Mesenchymal stem cell (in vitro differentiated cells and primary cell): ENCODE results near the gene GLTP.
A peak's percentile ranks its signal among the peaks of the same experiment; 100 is the strongest.
"Not testable (repeated sequence)": the region's sequence is repeated elsewhere in the genome, so short reads cannot be mapped to it uniquely, and the experiment has no call there.

Source experiments
- DNase-seq: peaks from one replicate; pipeline ENCODE4 v3.0.0-alpha.2; 2013
- H2AFZ ChIP-seq: one replicate; pipeline ENCODE4 v1.6.1; 2013; ENCODE audit warnings: low read depth, mild to moderate bottlenecking, control low read depth, inconsistent platforms, low read length, moderate library complexity
- H2AK5ac ChIP-seq: 2 replicates; pipeline ENCODE4 v1.6.1; 2013; ENCODE audit warnings: low read length, moderate library complexity, mild to moderate bottlenecking, inconsistent platforms; ENCODE audit not compliant: severe bottlenecking
- H2BK120ac ChIP-seq: one replicate; pipeline ENCODE4 v1.6.1; 2013; ENCODE audit warnings: low read depth, mild to moderate bottlenecking, inconsistent platforms, low read length, moderate library complexity
- H2BK12ac ChIP-seq, 2 experiments: one replicate each; pipeline ENCODE4 v1.6.1; 2013; ENCODE audit warnings: inconsistent platforms in 2 of 2, low read length in 2 of 2, mild to moderate bottlenecking in 2 of 2, moderate library complexity in 2 of 2, control low read depth in 1 of 2
- H2BK15ac ChIP-seq: one replicate; pipeline ENCODE4 v1.6.1; 2013; ENCODE audit warnings: mild to moderate bottlenecking, low read depth, inconsistent platforms; ENCODE audit not compliant: poor library complexity, severe bottlenecking
- H2BK5ac ChIP-seq: 2 replicates; pipeline ENCODE4 v1.6.1; 2013; ENCODE audit warnings: low read depth, mild to moderate bottlenecking, low read length, control low read depth, inconsistent platforms; ENCODE audit not compliant: poor library complexity, severe bottlenecking
- H3K14ac ChIP-seq, 2 experiments: one replicate each; pipeline ENCODE4 v1.6.1; 2013; ENCODE audit warnings: inconsistent platforms in 2 of 2, low read length in 2 of 2, control low read depth in 1 of 2, mild to moderate bottlenecking in 1 of 2, moderate library complexity in 1 of 2
- H3K18ac ChIP-seq, 2 experiments: one replicate each; pipeline ENCODE4 v1.6.1; 2013; ENCODE audit warnings: inconsistent platforms in 2 of 2, low read length in 2 of 2, control low read depth in 1 of 2, low read depth in 1 of 2, mild to moderate bottlenecking in 1 of 2
- H3K23ac ChIP-seq, 2 experiments: one replicate each; pipeline ENCODE4 v1.6.1; 2013; ENCODE audit warnings: inconsistent platforms in 2 of 2, low read length in 2 of 2, mild to moderate bottlenecking in 2 of 2, moderate library complexity in 2 of 2, control low read depth in 1 of 2
- H3K27ac ChIP-seq: 2 replicates; pipeline ENCODE4 v1.5.1; 2013; ENCODE audit warnings: mild to moderate bottlenecking, moderate library complexity, low read length, control low read depth, inconsistent platforms; ENCODE audit not compliant: poor library complexity, severe bottlenecking
- H3K27me3 ChIP-seq, 2 experiments: 2 replicates each; pipeline versions ENCODE4 v1.6.1 to v1.7.0; 2013; ENCODE audit warnings: low read length in 2 of 2, mild to moderate bottlenecking in 2 of 2, moderate library complexity in 2 of 2, control low read depth in 1 of 2, inconsistent platforms in 1 of 2; ENCODE audit not compliant: control insufficient read depth in 1 of 2, insufficient read depth in 1 of 2
- H3K36me3 ChIP-seq, 2 experiments: 2 replicates each; pipeline versions ENCODE4 v1.6.1 to v1.7.0; 2013; ENCODE audit warnings: low read length in 2 of 2, control low read depth in 1 of 2, inconsistent platforms in 1 of 2, low read depth in 1 of 2, mild to moderate bottlenecking in 1 of 2; ENCODE audit not compliant: insufficient read depth in 2 of 2, control insufficient read depth in 1 of 2
- H3K4ac ChIP-seq, 2 experiments: one replicate each; pipeline ENCODE4 v1.6.1; 2013; ENCODE audit warnings: inconsistent platforms in 2 of 2, low read length in 2 of 2, mild to moderate bottlenecking in 2 of 2, moderate library complexity in 2 of 2, control low read depth in 1 of 2, low read depth in 1 of 2
- H3K4me1 ChIP-seq: 2 replicates; pipeline ENCODE4 v1.6.1; 2013; ENCODE audit warnings: low read depth, low read length, control low read depth; ENCODE audit not compliant: control insufficient read depth, insufficient read depth
- H3K4me2 ChIP-seq: 2 replicates; pipeline ENCODE4 v1.6.1; 2013; ENCODE audit warnings: low read length, mild to moderate bottlenecking, inconsistent platforms; ENCODE audit not compliant: poor library complexity, severe bottlenecking
- H3K4me3 ChIP-seq, 2 experiments: 2 replicates each; pipeline versions ENCODE4 v1.5.1 to v1.7.0; 2013; ENCODE audit warnings: low read length in 2 of 2, mild to moderate bottlenecking in 2 of 2, control low read depth in 1 of 2, low read depth in 1 of 2; ENCODE audit not compliant: insufficient read depth in 1 of 2
- H3K79me1 ChIP-seq: replicated peaks from 2 replicates; pipeline ENCODE4 v1.6.1; 2013; ENCODE audit warnings: mild to moderate bottlenecking, control low read depth, low read length, inconsistent platforms; ENCODE audit not compliant: poor library complexity, severe bottlenecking
- H3K9ac ChIP-seq: 2 replicates; pipeline ENCODE4 v1.7.0; 2013; ENCODE audit warnings: mild to moderate bottlenecking, low read length, moderate library complexity
- H3K9me3 ChIP-seq: 2 replicates; pipeline ENCODE4 v1.7.0; 2013; ENCODE audit warnings: mild to moderate bottlenecking, low read length; ENCODE audit not compliant: control insufficient read depth
- H4K8ac ChIP-seq: one replicate; pipeline ENCODE4 v1.6.1; 2013; ENCODE audit warnings: inconsistent platforms, mild to moderate bottlenecking, low read length, moderate library complexity
- H4K91ac ChIP-seq: one replicate; pipeline ENCODE4 v1.6.1; 2013; ENCODE audit warnings: mild to moderate bottlenecking, low read length, inconsistent platforms
- WGBS: methylation state at CpG from one replicate; pipeline ENCODE4 v1.1.7; 2013; ENCODE audit warnings: mixed read lengths; 5-methylcytosine and 5-hydroxymethylcytosine counted together

Gene GLTP

DNA sequence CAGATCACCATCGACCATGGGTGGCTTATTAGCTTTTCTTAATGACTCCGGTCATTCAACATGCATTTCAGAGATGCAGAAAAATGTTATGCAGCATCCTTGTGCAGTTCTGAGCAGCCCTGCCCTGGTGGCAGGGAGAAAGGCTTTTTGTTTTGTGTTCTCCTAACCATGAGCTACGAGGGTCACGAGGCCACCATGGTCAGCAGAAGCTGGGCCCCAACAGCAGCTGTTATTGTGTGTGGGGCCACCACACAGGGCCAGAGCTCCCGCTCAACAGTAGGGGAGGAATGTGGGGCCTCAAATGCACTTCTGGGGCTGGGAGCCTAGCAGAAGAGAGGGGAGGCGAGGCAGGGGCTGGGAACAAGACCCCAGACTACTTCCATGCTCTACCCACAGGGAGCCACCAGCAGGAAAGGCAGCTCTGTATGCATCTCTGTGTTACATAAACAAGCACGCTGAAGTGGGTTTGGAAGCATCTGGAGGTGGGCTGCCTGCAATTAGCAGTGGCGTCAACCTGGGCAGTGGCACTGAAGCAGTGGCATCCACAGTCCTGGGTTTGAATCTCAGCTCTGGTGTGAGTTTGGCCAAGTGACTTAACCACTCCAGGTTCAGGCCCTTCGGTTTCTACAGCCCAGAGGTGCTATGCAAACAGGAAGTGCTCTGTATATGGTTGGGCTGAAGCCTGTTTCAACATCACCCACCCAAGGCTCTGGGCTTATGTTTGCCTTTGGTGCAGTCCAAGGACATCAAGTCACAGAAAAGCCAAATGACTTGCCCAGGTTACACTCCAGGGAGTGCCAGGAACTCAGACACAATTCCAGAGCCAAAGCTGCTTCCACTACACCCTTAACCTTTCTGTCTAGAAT is 16.3 kb downstream of the GLTP start:
- Histone ChIP-seq H3K4me1 (peaks cover 23% of the 10 kb centered on the region), H2BK5ac (no peak overlapping the region), H3K23ac (peak overlapping the region in 1 of 2 experiments; percentile 47), H3K9ac (no peak overlapping the region), H2AFZ (no peak overlapping the region), H3K4me3 (no peak overlapping the region), H2AK5ac (peak overlapping the region; percentile 20), H3K18ac (peak overlapping the region; percentile 29 to 85), H2BK12ac (peak overlapping the region; percentile 25 to 67), H3K9me3 (no peaks in the 10 kb centered on the region), H4K8ac (peak overlapping the region; percentile 79), H3K36me3 (peaks cover 2 to 10% of the 10 kb centered on the region in 2 experiments), H3K27me3 (no peaks in the 10 kb centered on the region), H2BK15ac (no peak overlapping the region), H3K4me2 (no peak overlapping the region), H3K27ac (no peak overlapping the region), H3K14ac (peak overlapping the region in 1 of 2 experiments; percentile 26), H2BK120ac (peak overlapping the region; percentile 61), H4K91ac (peak overlapping the region; percentile 75), H3K79me1 (peaks cover 26% of the 10 kb centered on the region), H3K4ac (peak overlapping the region in 1 of 2 experiments; percentile 20)
- 71% methylated on average over 8 of the region's 9 CpGs for WGBS
- DNase-seq, result peak; percentile 80

DNA sequence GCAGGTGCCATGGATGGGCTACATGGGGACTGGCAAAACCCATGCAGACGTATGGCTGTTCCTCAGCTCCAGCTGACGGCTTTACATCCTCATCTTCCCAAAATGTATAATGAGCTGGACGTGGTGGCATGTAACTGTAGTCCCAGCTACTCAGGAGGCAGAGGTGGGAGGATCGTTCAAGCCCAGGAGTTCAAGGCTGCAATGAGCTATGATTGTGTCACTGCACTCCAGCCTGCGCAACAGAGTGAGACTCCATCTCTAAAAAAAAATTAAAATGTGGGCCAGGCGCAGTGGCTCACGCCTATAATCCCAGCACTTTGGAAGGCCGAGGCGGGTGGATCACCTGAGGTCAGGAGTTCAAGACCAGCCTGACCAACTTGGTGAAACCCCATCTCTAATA is 17.9 kb downstream of the GLTP start:
- DNase-seq, H3K4me3 ChIP-seq, H2BK5ac ChIP-seq, H2BK12ac ChIP-seq, H3K14ac ChIP-seq, H3K18ac ChIP-seq, H4K91ac ChIP-seq, H2AK5ac ChIP-seq, H2AFZ ChIP-seq, H3K27ac ChIP-seq, H3K27me3 ChIP-seq, H3K4ac ChIP-seq, H3K4me2 ChIP-seq, H4K8ac ChIP-seq, H3K9ac ChIP-seq, H2BK120ac ChIP-seq, H3K23ac ChIP-seq, H3K9me3 ChIP-seq, H2BK15ac ChIP-seq: not testable (repeated sequence)
- WGBS, result over 99% methylated on average over 9 of the region's 9 CpGs
- peaks cover 23% of the 10 kb centered on the region for H3K79me1 ChIP-seq
- H3K4me1 ChIP-seq, result peaks cover 23% of the 10 kb centered on the region
- peaks cover 14 to 23% of the 10 kb centered on the region in 2 experiments for H3K36me3 ChIP-seq

DNA sequence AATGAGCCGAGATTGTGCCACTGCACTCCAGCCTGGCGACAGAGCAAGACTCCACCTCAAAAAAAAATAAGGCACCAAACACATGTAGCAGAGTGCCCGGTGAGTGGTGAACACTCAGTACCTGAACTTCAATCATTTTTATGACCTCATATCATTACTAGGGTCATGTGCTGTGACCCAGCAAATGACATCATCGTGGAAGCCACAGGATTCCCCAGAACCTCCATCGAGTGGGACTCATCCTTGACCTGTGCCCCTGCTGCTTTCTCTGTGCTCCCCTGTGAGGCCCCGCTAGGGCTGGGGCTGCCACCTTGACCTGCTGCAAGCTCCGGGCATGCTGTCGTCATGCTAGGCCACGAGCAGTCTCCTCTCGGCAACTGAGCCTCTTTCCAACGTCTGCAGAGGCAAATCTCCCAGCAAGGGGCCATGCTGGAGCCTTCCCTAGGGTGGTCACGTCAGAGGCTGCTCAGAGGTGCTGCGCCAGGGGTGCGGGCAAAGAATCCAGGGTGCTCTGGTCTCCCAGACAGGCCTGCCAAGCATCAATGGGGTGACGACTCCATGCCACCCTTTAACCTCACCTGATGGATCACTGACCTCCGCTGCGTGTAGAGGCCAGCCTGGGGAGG is 18.5 kb downstream of the GLTP start:
- Histone ChIP-seq H3K4me3 (no peak overlapping the region), H3K9ac (no peak overlapping the region), H2BK12ac (no peak overlapping the region), H3K9me3 (no peaks in the 10 kb centered on the region), H4K91ac (peak overlapping the region; percentile 47), H3K23ac (no peak overlapping the region), H3K79me1 (peaks cover 22% of the 10 kb centered on the region), H3K14ac (no peak overlapping the region), H2BK5ac (no peak overlapping the region), H3K4me2 (no peak overlapping the region), H3K27me3 (no peaks in the 10 kb centered on the region), H2AFZ (no peak overlapping the region), H3K18ac (no peak overlapping the region), H2AK5ac (no peak overlapping the region), H2BK15ac (no peak overlapping the region), H3K4me1 (peaks cover 23% of the 10 kb centered on the region), H3K4ac (no peak overlapping the region), H2BK120ac (no peak overlapping the region), H4K8ac (peak overlapping the region; percentile 55), H3K27ac (no peak overlapping the region), H3K36me3 (peaks cover 20 to 30% of the 10 kb centered on the region in 2 experiments)
- DNase-seq, result no peak
- WGBS, result 80% methylated on average over 17 of the region's 17 CpGs

DNA sequence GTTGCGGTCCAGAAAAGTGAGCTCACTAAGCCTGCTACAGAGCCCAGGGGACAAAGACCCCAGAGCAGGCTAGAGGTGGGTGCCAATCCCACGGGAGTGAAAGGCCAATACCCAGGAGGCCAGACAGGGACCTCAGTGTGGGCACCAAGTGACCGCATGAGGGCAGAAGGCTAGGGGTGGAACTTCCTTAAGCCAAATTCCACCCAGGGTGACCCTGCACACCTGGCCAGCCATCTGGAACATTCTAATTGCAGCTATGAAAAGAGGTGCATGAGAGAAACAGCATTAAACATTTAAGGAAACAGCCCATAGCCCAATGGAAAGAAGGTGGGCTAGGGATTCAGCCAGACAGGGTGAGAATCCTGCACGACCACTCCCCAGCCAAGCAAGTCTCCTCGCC is 19.4 kb downstream of the GLTP start:
- no peak overlapping the region for H2BK120ac ChIP-seq
- no peak overlapping the region for H4K91ac ChIP-seq
- no peak overlapping the region for H2AFZ ChIP-seq
- WGBS, result 100% methylated on average over 3 of the region's 5 CpGs
- no peak overlapping the region for H3K9ac ChIP-seq
- no peak for DNase-seq
- H3K4me1 ChIP-seq, result peaks cover 23% of the 10 kb centered on the region
- H2BK5ac ChIP-seq, result no peak overlapping the region
- H2BK15ac ChIP-seq, result no peak overlapping the region
- no peak overlapping the region for H2BK12ac ChIP-seq
- H3K18ac ChIP-seq, result no peak overlapping the region
- H3K4me3 ChIP-seq, result no peak overlapping the region
- H3K27me3 ChIP-seq, result no peaks in the 10 kb centered on the region
- no peak overlapping the region for H3K14ac ChIP-seq
- H2AK5ac ChIP-seq, result no peak overlapping the region
- H3K4ac ChIP-seq, result no peak overlapping the region
- H4K8ac ChIP-seq, result no peak overlapping the region
- H3K23ac ChIP-seq, result no peak overlapping the region
- H3K4me2 ChIP-seq, result no peak overlapping the region
- peaks cover 28 to 37% of the 10 kb centered on the region in 2 experiments for H3K36me3 ChIP-seq
- H3K79me1 ChIP-seq, result peaks cover 18% of the 10 kb centered on the region
- no peaks in the 10 kb centered on the region for H3K9me3 ChIP-seq
- no peak overlapping the region for H3K27ac ChIP-seq
